HepG2 (cell line): ENCODE data around the gene HYPK. TPM values are rescaled to one million over a fixed set of nuclear protein-coding genes. Genes with fewer than 3 reads are reported as not detected.

Experiments
- ATAC-seq: fragments of 200-7000 bp; cut with Tn5 transposase; 3 replicates; pipeline ENCODE4 v1.9.1; 2020; ENCODE audit warnings: mild to moderate bottlenecking, moderate library complexity
- BruUV-seq: library from RNA; stranded (reverse); fragments of 400-500 nt; replicated peaks from 2 replicates; lab custom pipeline; 2021; lab: Mats Ljungman, UMichigan
- CTCF ChIA-PET: fragments of 300-600 bp; formaldehyde crosslinking; extraction: SDS; loops from one replicate; lab custom pipeline; 2021; ENCODE audit warnings: low total read pairs, inconsistent platforms, low intra/inter-chr PET ratio; lab: Yijun Ruan, JAX
- POLR2A ChIA-PET: fragments of 350-600 bp; sonication (Branson Sonifier 250); formaldehyde crosslinking; loops from one replicate; lab custom pipeline; 2020; ENCODE audit warnings: antibody characterized with exemption, inconsistent platforms; lab: Yijun Ruan, JAX
- DNase-seq: peaks from one replicate; pipeline ENCODE4 v3.0.0-alpha.2; 2015; ENCODE audit warnings: low spot score
- FAIRE-seq: peaks from 3 replicates; lab custom pipeline; 2011; peaks lifted over from hg19 to GRCh38; lab: Jason Lieb, UNC
- H2AFZ ChIP-seq: one replicate; pipeline ENCODE4 v1.6.1; 2011; ENCODE audit warnings: low read length, inconsistent platforms
- H3K27ac ChIP-seq: fragments of 300-600 bp; 3 replicates; pipeline ENCODE4 v1.8.0; 2011; ENCODE audit warnings: mixed run types, mild to moderate bottlenecking, mixed read lengths, low read length, inconsistent platforms; ENCODE audit not compliant: insufficient read depth; ENCODE audit errors: extremely low read length
- H3K27me3 ChIP-seq, 2 experiments: fragments of 200-600 bp in 1 of 2; 2 replicates in 1 of 2; 3 replicates in 1 of 2; pipeline versions ENCODE4 v1.6.0 to v1.8.0; 2011; ENCODE audit warnings: low read length in 2 of 2, mild to moderate bottlenecking in 2 of 2, moderate library complexity in 2 of 2, inconsistent platforms in 1 of 2; ENCODE audit not compliant: insufficient read depth in 2 of 2, control insufficient read depth in 1 of 2
- H3K36me3 ChIP-seq, 2 experiments: fragments of 200-600 bp in 1 of 2; replicated peaks in 1 of 2; 2 replicates in 1 of 2; 3 replicates in 1 of 2; pipeline versions ENCODE4 v1.5.1 to v1.8.0; 2011; ENCODE audit warnings: low read length in 2 of 2, inconsistent platforms in 1 of 2; ENCODE audit not compliant: insufficient read depth in 2 of 2, control insufficient read depth in 1 of 2
- H3K4me1 ChIP-seq: 2 replicates; pipeline ENCODE4 v1.5.1; 2012; ENCODE audit warnings: low read length, inconsistent platforms; ENCODE audit not compliant: insufficient read depth
- H3K4me2 ChIP-seq: 2 replicates; pipeline ENCODE4 v1.6.0; 2011; ENCODE audit warnings: low read depth, low read length, inconsistent platforms
- H3K4me3 ChIP-seq, 3 experiments: fragments of 200-600 bp in 1 of 3; sonication (generic), shearing (Covaris generic) in 1 of 3; replicated peaks in 1 of 3; 2 replicates each; pipeline ENCODE4 v1.5.1; 2011 to 2016; ENCODE audit warnings: low read length in 3 of 3, inconsistent platforms in 2 of 3, low read depth in 2 of 3, mild to moderate bottlenecking in 2 of 3, control low read depth in 1 of 3, mixed read lengths in 1 of 3; ENCODE audit not compliant: insufficient read depth in 1 of 3
- H3K79me2 ChIP-seq: one replicate; pipeline ENCODE4 v1.6.1; 2011; ENCODE audit warnings: low read length, inconsistent platforms; ENCODE audit not compliant: insufficient read depth
- H3K9ac ChIP-seq: 2 replicates; pipeline ENCODE4 v1.6.0; 2011; ENCODE audit warnings: mild to moderate bottlenecking, low read depth, low read length, inconsistent platforms; ENCODE audit not compliant: insufficient read depth
- H3K9me3 ChIP-seq: 2 replicates; pipeline ENCODE4 v1.5.1; 2012; ENCODE audit warnings: mild to moderate bottlenecking, low read length
- H4K20me1 ChIP-seq: 2 replicates; pipeline ENCODE4 v1.6.0; 2011; ENCODE audit warnings: inconsistent platforms, mild to moderate bottlenecking, low read length, moderate library complexity; ENCODE audit not compliant: insufficient read depth
- CERS6 ChIP-seq: sonication (generic); formaldehyde crosslinking; IDR thresholded peaks from 2 replicates; pipeline ENCODE4 v1.5.0; 2020; ENCODE audit warnings: missing genetic modification reagents
- E2F5 ChIP-seq: sonication (generic); formaldehyde crosslinking; conservative IDR thresholded peaks from 2 replicates; pipeline ENCODE4 v1.4.0; 2020; ENCODE audit warnings: missing genetic modification reagents
- FOXJ3 ChIP-seq: sonication (generic); formaldehyde crosslinking; IDR thresholded peaks from 2 replicates; pipeline ENCODE4 v1.4.0; 2020; ENCODE audit warnings: missing genetic modification reagents, mild to moderate bottlenecking, borderline replicate concordance
- GTF3A ChIP-seq: sonication (generic); formaldehyde crosslinking; conservative IDR thresholded peaks from 2 replicates; pipeline ENCODE4 v1.4.0; 2020; ENCODE audit warnings: mild to moderate bottlenecking, missing genetic modification reagents
- RCOR2 ChIP-seq: IDR thresholded peaks from 2 replicates; pipeline ENCODE4 v1.6.1; 2016; ENCODE audit warnings: missing biosample characterization, missing genetic modification reagents
- SOX5 ChIP-seq: IDR thresholded peaks from 2 replicates; pipeline ENCODE4 v1.6.1; 2016; ENCODE audit warnings: borderline replicate concordance
- SRY ChIP-seq: sonication (generic); formaldehyde crosslinking; IDR thresholded peaks from 2 replicates; pipeline ENCODE4 v1.8.0; 2022; ENCODE audit warnings: mild to moderate bottlenecking, missing genetic modification reagents
- THYN1 ChIP-seq: sonication (generic); formaldehyde crosslinking; IDR thresholded peaks from 2 replicates; pipeline ENCODE4 v1.8.1; 2023; ENCODE audit warnings: low read depth, mild to moderate bottlenecking, moderate library complexity, missing genetic modification reagents, borderline replicate concordance
- ZNF142 ChIP-seq: sonication (generic); formaldehyde crosslinking; IDR thresholded peaks from 2 replicates; pipeline ENCODE4 v1.4.0; 2020; ENCODE audit warnings: missing genetic modification reagents
- ZNF354B ChIP-seq: sonication (generic); formaldehyde crosslinking; IDR thresholded peaks from 2 replicates; pipeline ENCODE4 v1.8.0; 2022; ENCODE audit warnings: mild to moderate bottlenecking, missing genetic modification reagents
- ZNF414 ChIP-seq: sonication (generic); formaldehyde crosslinking; IDR thresholded peaks from 2 replicates; pipeline ENCODE4 v1.5.0; 2020; ENCODE audit warnings: missing genetic modification reagents
- ZNF672 ChIP-seq: sonication (generic); formaldehyde crosslinking; IDR thresholded peaks from 2 replicates; pipeline ENCODE4 v1.8.1; 2022; ENCODE audit warnings: missing genetic modification reagents
- ZNF674 ChIP-seq: sonication (generic); formaldehyde crosslinking; IDR thresholded peaks from 2 replicates; pipeline ENCODE4 v1.5.0; 2020; ENCODE audit warnings: low read depth, mild to moderate bottlenecking, missing genetic modification reagents
- WGBS: methylation state at CpG from one replicate; pipeline ENCODE4 v1.1.6; 2017; ENCODE audit warnings: low lambda C conversion rate; 5-methylcytosine and 5-hydroxymethylcytosine counted together
- in situ Hi-C: cut with HindIII; loops from 2 replicates; pipeline ENCODE4 v1.10.0; 2017; ENCODE audit warnings: low pct_unique_long_range_greater_than_20kb; ENCODE audit not compliant: extremely low pct_ligation_motif_present
- intact Hi-C: fragments of 100-400 bp; cut with micrococcal nuclease; formaldehyde crosslinking; loops from one replicate; pipeline ENCODE4 v1.10.0; 2022; ENCODE audit not compliant: unreplicated experiment
- polyA plus RNA-seq, 8 experiments: library from polyadenylated mRNA; depleted of rRNA in 3 of 8; stranded (reverse) in 7 of 8; unstranded in 1 of 8; fragments of >200 nt; fragmentation: Illumina TruSeq in 4 of 8; extraction: Trizol in 4 of 8; gene quantifications; 2 replicates each; pipeline versions ENCODE4 v1.2.1 to v1.2.3, GENCODE V29; 2011 to 2016; ENCODE audit warnings: low read depth in 4 of 8, missing spikeins in 1 of 8, mixed read lengths in 1 of 8; ENCODE audit not compliant: insufficient read depth in 1 of 8
- total RNA-seq, 5 experiments: library from RNA; depleted of rRNA; stranded (reverse); fragments of >200 nt; fragmentation: Illumina TruSeq; extraction: Trizol; gene quantifications; 2 replicates each; pipeline ENCODE4 v1.2.3, GENCODE V29; 2016; ENCODE audit warnings: low read depth in 1 of 5

Gene HYPK
- total and polyA plus RNA-seq, 2 of the 13 experiments (the other 11 are each of a cell fraction or from before 2014, with no cell fraction given): 13.5 to 16.5 TPM

- in situ Hi-C loops: no loop called here
- no peak overlapping the region for H3K4me3 ChIP-seq
- H3K9me3 ChIP-seq: no peaks in the 10 kb centered on the region
- H3K4me2 ChIP-seq: no peak overlapping the region
- POLR2A ChIA-PET: interaction anchor here (1.3 kb wide), 1 partner anchor 8 kb away, joined by 4 read pairs; the partner anchor contains the start of genes HYPK and SERINC4
- DNase-seq (no peak), ATAC-seq (no peak), FAIRE-seq (no peak)
- no peaks in the 10 kb centered on the region for H3K4me1 ChIP-seq
- no TSS peak for BruUV-seq
- 98% methylated on average over 5 of the region's 5 CpGs for WGBS
- intact Hi-C loops: no loop called here
- CTCF ChIA-PET: no interaction called here
- no peak for TF ChIP-seq THYN1
- TF ChIP-seq ZNF142 (CRISPR knock-in tag): no peak
- no peak for TF ChIP-seq CERS6 (CRISPR knock-in tag)
- TF ChIP-seq FOXJ3 (CRISPR knock-in tag): no peak
- no peak for TF ChIP-seq ZNF672 (CRISPR knock-in tag)
- TF ChIP-seq RCOR2 (CRISPR knock-in tag): no peak
- no peak for TF ChIP-seq ZNF354B (CRISPR knock-in tag)
- TF ChIP-seq SOX5 (CRISPR knock-in tag): no peak
- TF ChIP-seq SRY (CRISPR knock-in tag): no peak
- no peak for TF ChIP-seq GTF3A (CRISPR knock-in tag)
- no peak for TF ChIP-seq ZNF674 (CRISPR knock-in tag)
- no peak for TF ChIP-seq ZNF414
- no peak for TF ChIP-seq E2F5 (CRISPR knock-in tag)
- H3K27ac ChIP-seq: no peak overlapping the region
- peaks cover 28 to 82% of the 10 kb centered on the region in 2 experiments for H3K36me3 ChIP-seq
- H3K27me3 ChIP-seq: no peaks in the 10 kb centered on the region
- H3K9ac ChIP-seq: no peak overlapping the region
- no peak overlapping the region for H2AFZ ChIP-seq
- no peaks in the 10 kb centered on the region for H3K79me2 ChIP-seq
- no peaks in the 10 kb centered on the region for H4K20me1 ChIP-seq
These were observed 8.1 kb downstream of the HYPK start for GRCh38 chr15:43808435-43808950.
